Measurements from ENCODE around the gene TBC1D9B.

- TF ChIP-seq CTCF (conservative IDR thresholded peaks at IDR 0.05 in 1 of 2, IDR thresholded peaks at IDR 0.05 in 1 of 2; ENCODE audit: low read depth in 1 of 2, low read length in 2 of 2) (no peak), EZH2 (IDR thresholded peaks at IDR 0.05; ENCODE audit: low read length, missing control alignments) (no peak)
Observed at GRCh38 chr5:179822444-179822990, 85.2 kb downstream of the TBC1D9B start.
